ENCODE measurements around the gene AOPEP.

- TF ChIP-seq POLR2A (IDR thresholded peaks at IDR 0.05) (no peak), CTCF (IDR thresholded peaks at IDR 0.05) (no peak)
These were observed 112.9 kb downstream of the AOPEP start for GRCh38 chr9:94839398-94839797.
